LoVo (cell line): ENCODE measurements around the gene POGLUT3.

Experiments
- DNase-seq: peaks from one replicate; pipeline ENCODE4 v3.0.0-alpha.2; 2016; ENCODE audit warnings: low spot score

POGLUT3 gene

DNA sequence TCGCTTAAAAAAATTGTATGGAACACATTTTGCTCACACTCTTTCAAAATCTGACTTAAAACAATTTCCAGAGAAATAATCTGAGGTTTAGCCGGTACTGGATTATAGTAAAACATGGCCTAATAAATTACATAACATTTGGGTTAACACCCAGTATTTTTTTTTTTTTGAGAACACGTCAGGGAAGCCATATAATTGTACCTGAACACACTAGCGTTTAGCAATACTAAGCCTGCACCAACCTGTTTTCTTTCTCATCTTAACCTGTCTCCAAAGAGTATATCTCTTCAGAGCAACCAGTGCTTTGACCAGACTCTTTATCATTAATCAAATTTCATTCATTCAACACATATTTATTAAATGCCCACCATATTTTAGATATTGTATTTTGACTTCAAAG, 2.0 kb upstream of the POGLUT3 start:
- DNase-seq = no peak

DNA sequence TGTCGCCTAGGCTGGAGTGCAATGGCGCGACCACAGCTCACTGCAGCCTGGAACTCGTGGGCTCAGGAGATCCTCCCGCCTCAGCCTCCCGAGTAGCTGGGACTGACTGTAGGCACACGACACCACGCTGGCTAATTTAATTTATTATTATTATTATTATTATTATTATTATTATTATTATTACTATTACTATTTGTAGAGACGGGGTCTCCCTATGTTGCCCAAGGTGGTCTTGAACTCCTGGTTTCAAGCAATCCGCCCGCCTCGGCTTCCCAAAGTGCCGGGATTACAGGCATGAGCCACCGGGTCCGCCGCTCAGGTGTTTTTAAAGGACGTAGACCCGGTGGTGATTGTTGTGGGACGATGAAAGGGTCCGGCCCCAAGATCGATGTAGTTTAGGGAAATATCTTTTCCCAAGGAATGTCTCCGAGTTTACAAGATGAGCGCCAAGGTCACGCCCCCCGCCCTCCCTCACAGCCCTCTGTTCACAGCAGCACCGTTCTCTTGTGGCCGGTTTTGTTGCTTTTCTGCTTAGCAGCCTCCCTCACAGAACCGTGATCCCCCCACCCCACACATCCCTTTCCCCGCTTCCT, 728 bp upstream of the POGLUT3 start:
- no peak for DNase-seq

DNA sequence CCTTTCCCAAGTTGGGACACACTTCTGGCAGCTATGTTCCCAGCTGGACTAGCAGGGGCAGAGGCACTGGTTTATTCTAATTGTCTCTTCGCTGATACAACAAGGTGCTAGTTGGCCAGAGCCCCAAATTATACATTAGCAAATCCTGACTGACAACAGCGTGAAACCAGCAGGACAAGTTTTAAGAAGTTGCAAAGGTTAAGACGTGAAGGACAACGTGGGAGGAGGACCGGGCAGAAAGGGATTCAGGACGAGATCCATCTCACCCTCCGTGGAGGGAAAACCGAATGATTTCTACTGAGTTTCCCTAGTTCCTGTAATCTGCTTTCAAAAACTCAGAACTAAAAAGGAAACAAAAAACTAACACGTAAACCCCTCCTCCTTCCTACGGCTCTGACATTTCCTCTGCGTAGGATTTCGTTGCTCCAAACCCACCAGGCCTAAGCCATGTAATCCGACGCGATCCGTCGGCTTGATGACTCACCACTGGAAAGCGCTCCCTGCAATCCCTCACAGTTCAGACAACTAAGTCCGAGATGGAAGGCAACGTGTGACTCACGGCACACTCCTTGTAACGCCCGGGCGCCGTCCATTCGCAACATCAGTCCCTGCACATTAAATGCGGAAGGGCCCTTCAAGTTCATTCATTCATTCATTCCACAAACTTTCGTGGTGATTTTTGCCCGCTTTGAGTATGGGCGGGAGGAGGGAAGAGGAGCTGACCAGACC, 703 bp downstream of the POGLUT3 start:
- peak; percentile 90 for DNase-seq

DNA sequence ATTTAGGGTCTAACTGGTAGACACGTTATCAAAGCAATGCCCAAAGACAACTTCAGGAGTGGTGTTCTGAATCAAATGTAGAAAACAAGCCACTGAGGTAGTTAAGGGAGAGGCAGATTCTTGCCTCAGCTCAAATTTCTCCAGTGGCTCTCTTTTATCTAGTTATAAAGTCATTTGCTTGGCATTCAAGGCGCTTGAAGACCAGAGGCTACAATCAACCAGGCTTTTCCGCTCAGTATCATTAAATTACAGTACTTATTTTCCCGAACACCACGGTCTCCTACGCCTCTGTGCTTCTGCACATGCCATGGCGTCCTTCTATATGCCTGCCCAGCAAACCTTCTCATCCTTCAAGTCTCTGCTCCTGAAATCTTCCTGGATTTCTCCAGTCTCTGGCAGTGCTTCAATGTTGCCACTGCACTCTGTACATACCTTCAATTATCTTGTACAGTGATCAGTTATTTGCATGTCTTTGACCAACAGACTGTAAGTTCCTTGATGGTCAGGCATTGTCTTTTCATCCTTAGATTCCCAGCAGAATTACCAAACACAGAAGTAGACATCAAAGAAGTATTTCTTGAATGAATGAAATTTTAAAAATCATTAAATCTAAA, 1.4 kb downstream of the POGLUT3 start:
- no peak for DNase-seq

DNA sequence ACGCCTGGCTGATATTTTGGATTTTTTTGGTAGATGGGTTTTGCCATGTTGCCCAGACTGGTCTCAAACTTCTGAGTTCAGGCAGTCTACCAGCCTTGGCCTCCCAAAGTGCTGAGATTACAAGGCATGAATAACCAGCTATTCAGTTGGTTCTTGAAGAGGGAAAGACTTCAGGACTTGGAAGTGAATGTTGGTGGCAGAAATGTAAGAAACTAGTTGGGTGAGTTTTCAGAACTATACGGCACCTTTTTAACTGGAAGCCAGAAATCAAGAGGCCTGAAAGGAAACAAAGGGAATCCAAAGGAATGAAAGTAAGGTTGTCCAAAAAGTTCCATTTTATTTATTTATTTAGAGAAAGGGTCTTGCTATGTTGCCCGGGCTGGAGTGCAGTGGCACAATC, 2.9 kb downstream of the POGLUT3 start:
- DNase-seq = no peak

DNA sequence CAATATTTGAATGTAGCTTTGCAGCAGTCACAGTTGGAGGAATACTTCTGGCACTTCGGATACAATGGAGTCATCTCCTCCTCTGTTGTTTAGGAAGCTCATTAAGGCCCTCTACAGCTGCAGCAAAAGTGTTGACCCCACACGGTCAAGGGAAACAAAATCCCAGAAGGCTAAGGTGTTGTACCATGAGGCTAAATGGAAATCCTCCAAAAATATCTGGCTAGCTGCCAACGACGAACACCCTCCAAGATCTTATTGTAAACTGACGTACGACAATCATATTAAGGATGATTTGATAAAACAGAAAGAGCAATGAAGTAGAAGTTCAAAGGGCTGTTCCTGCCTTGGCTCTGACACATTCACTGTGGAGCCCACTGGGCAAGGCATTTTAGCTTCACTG, 4.0 kb downstream of the POGLUT3 start:
- DNase-seq = no peak

DNA sequence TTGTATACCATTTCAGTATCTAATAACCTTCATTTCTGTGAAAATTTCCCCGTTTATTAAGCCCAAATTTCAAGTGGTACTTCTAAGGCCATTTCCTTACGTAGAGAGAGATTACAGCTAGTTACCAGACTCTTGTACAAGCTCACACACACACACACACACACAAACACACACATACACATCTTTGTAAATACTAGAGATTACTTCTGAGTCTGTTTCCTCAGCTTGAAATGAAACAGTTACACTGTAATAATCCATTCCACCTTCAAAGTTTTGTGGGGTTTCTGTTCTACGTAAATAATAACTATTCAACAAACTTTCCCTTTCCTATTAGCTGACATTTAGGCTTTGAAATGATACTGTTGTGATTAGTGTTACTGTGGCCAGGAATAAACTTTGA, 6.2 kb downstream of the POGLUT3 start:
- no peak for DNase-seq

DNA sequence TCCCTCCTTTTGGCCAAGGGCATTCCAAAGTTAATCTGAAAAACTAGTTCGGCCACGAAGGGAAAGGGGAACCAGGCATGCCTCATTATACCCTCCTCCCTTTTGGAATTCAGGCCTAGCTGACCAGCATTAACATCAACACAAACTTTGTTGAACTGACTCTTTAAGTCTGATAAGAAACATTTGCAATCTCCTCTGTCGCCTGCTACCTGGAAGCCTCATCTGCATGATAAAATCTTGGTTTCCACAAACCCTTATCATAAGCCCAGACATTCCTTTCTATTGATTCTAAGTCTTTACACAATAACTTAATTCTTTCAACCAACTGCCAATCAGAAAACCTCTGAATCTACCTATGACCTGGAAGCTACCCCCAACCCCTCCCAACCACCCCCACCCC, 11.4 kb downstream of the POGLUT3 start:
- no peak for DNase-seq

DNA sequence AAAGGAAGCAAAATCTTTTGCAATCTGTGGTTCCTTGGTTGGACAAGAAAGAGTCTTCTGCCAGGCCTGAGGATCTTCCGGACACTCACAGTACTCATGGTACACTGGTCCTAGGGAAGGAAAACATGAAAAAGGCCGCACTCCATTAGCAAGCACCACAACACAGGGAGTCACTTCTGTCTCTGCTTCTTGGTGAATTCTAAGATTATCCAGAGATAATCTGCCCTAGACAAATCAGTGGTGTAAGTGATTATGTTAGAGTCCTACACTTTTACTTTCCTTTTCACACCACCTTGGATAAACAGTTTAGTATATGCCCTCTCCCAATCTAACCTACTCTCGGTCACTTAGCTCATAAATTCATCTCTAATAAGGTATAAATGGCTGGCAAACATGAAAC, 11.9 kb downstream of the POGLUT3 start:
- no peak for DNase-seq

DNA sequence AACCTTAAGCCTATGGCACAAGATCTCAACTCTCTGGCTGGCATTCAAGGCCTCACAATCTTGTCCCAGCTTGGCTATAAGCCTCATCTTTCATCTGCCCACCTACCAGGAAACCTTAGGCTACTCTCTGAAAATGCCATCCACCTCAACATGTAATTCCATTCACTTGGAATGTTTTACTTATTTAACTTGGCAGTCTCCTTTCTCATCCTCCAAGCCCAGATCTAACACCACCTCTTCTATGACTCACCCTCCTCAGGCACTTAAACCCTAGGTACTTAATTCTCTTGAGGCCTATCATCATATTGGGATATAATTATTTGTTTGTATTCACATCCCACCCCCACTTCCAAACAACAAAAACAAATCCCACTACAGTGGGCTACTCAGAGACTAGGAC, 15.0 kb downstream of the POGLUT3 start:
- DNase-seq = no peak

DNA sequence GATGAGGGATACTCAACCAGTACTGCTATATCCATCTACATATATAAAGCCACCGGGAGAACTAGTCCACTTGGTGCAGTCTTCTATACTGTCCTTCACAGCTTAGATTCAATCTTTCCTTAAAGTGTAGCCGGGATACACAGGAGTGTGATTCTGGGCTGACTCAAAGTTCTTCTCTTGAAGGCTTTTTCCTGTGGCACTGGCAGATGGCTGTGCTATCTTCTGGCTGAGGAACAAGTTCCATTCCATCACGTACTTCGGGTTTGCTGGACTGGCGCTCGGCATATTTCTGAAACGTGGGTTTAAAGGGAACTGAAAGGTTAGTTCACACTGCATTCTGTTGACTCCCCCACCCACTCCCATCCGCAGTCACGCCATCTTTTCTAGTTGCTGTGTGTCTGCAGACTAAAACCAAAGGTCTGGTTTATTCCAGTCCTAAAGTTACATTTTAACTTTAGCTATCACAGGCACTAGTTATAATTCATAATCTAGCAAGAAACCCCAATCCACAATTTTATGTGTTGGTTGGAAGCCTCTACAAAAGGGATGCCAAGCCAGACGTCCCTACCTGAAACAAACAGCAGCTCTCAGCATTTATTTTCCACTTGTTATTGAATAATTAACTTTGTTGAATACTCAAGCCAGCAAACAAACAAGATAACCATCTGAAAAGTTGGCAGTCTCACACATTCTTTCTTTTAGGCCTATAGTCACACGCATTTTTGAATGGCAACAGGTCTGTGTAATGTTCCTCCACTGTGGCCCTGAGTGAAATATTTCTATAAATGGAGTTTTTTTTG, 23.3 kb downstream of the POGLUT3 start:
- DNase-seq = no peak

DNA sequence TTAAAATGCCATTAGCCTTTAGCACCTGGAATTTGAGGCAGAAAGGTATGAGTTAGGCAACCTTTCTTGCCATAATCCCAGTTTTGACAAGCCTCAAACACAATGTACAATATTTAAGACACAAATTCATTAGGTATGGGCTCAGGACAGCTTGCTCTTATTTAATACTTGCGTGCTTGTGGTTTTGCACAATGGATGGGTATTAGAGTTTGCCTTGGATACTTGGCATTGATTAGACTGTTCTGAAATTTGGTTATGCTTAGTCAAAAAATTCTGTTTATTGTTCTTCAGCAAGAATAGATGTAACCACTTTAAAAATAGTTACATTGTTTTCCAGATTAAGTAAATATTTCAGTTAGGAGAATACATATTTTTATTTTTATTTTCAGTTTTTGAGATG, 25.5 kb downstream of the POGLUT3 start:
- DNase-seq = no peak

DNA sequence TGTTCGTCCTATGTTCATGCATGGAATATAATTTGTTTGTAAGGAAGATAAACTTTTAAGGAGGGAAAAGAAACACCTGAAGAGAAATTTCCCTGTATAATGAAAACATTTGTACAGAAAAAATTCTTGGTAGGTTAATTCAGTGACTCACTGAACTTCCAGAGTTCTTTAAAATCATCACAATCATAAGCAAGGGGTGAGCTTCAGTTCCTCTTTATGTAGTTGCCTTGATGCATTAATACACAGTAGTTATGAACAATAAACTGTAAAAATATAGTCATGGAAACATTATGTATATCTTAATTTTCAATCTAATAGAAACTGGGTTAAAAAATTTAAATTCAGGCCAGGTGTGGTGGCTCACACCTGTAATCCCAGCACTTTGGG, 29.7 kb downstream of the POGLUT3 start:
- no peak for DNase-seq

DNA sequence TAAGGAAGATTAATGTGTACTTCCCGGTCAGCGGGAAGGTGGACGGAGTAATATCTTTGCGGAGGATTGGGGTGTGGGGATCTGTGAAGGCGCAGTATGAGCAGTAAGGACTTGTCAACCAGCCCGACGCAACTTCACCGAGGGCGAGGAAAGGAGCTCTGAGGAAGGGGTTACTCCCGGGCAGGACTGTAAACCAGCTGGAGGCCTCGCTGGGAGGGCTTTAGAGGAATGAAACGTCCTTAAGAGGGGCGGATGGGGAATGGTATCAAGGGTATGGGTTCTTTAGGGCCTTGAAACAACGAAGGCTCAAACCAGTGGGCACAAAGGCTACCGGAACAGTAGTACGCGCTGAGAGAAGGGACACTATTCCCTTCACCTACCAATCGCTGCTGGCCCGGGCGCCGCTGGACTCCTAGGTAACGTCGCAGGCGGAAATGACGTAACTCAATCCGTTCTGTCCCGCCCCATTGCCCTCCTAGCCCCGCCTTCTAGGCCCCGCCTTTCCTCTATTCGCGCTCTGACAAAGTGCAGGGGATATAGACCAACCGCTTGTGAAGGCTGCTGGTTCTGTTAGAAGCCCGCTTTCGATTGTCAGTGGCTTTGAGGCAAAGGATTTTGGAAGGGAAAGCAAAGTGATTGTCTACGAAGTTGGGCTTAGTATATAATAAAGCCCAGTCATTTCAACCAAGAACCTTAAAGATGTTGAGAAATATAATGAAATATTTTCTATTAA, 30.9 kb downstream of the POGLUT3 start, which contains the start of gene C11orf65:
TSS of gene C11orf65 (minus strand) at position 439 of the 733 bp plus-strand sequence. CDS start 5,970 bp downstream, outside the sequence.
- peak; percentile 97 for DNase-seq

DNA sequence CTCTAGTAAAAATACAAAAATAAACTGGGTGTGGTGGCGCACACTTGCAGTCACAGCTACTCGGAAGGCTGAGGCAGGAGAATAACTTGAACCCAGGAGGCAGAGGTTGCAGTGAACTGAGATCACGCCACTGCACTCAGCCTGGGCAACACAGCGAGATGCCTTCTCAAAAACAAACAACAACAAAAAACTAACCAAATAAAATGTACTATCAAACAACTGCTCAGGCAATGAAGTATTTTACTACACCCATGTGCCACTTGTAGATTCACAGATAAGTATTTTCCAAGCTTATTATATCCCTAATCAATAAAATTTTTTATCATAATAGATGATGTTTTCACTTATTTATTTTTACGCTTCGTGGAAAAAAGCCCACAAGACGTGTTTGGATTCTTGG, 31.8 kb downstream of the POGLUT3 start:
- no peak for DNase-seq

DNA sequence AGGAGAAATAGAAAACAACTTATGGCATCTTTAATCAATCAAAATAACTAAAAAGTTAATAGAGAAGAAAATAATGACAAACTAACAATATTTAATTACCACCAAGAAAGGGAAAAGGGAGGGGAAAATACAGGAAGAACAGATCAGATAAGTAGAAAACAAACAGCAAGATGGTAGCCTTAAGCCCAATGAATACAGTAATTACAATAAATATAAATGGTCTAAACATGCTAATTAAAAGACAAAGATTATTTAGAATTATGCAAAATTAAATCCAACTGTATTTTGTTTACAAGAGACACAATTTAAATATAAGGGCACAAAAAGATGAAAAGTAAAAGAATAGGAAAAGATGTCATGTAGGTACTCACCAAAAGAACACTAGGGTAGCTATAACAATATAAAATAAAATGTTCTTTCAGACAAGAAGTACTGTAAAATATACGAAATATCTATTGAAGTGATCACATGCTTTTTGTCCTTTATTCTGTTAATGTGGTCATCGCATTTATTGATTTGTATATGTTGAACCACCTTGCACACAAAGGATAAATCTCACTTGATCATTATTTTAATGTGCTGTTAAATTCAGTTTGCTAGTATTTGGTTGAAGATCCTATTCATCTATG, 44.9 kb downstream of the POGLUT3 start:
- DNase-seq = no peak
